WTC11 (cell line): ENCODE measurements around the gene NEB. TPM values are rescaled to one million over a fixed set of nuclear protein-coding genes. Genes with fewer than 3 reads are reported as not detected.

Experiments
- ATAC-seq: fragments of 200-7000 bp; cut with Tn5 transposase; 2 replicates; pipeline ENCODE4 v1.10.0; 2021; ENCODE audit warnings: mild to moderate bottlenecking, moderate library complexity
- CTCF ChIA-PET: fragments of 300-600 bp; sonication (Branson Sonifier 250); formaldehyde crosslinking; loops from one replicate; lab custom pipeline; 2021; ENCODE audit warnings: antibody characterized with exemption; lab: Charles Lee
- POLR2A ChIA-PET: fragments of 350-600 bp; sonication (Branson Sonifier 250); formaldehyde crosslinking; loops from one replicate; lab custom pipeline; 2021; ENCODE audit warnings: antibody characterized with exemption; lab: Charles Lee
- DNase-seq: peaks from one replicate; pipeline ENCODE4 v3.0.0; 2021; ENCODE audit warnings: low spot score
- H3K27ac Mint-ChIP-seq: 2 replicates; pipeline ENCODE4 v1.8.0; 2021; ENCODE audit warnings: mixed read lengths
- H3K27me3 Mint-ChIP-seq: 2 replicates; pipeline ENCODE4 v1.8.0; 2021; ENCODE audit warnings: low read depth, mild to moderate bottlenecking, moderate library complexity, mixed read lengths
- H3K36me3 Mint-ChIP-seq: 2 replicates; pipeline ENCODE4 v1.8.0; 2021; ENCODE audit warnings: mixed read lengths
- H3K4me1 Mint-ChIP-seq: 2 replicates; pipeline ENCODE4 v1.8.0; 2022; ENCODE audit warnings: mixed read lengths
- H3K4me3 Mint-ChIP-seq: 2 replicates; pipeline ENCODE4 v1.8.0; 2021; ENCODE audit warnings: mild to moderate bottlenecking, moderate library complexity, mixed read lengths
- H3K9me3 Mint-ChIP-seq: 2 replicates; pipeline ENCODE4 v1.8.0; 2021; ENCODE audit warnings: mixed read lengths
- ARID4B ChIP-seq: sonication (generic); formaldehyde crosslinking; IDR thresholded peaks from 2 replicates; pipeline ENCODE4 v1.8.0; 2023; ENCODE audit warnings: missing genetic modification reagents, mild to moderate bottlenecking, borderline replicate concordance
- ATF1 ChIP-seq: sonication (generic); formaldehyde crosslinking; IDR thresholded peaks from 2 replicates; pipeline ENCODE4 v1.8.1; 2023; ENCODE audit warnings: mild to moderate bottlenecking, moderate library complexity, missing genetic modification reagents
- ATF3 ChIP-seq: sonication (generic); formaldehyde crosslinking; conservative IDR thresholded peaks from 2 replicates; pipeline ENCODE4 v1.8.1; 2022; ENCODE audit warnings: mild to moderate bottlenecking, missing genetic modification reagents
- ERG ChIP-seq: fragments of 250-450 bp; sonication (Bioruptor Pico); IDR thresholded peaks from 2 replicates; pipeline ENCODE4 v1.8.0; 2021; ENCODE audit warnings: mild to moderate bottlenecking
- IRF2 ChIP-seq: sonication (generic); formaldehyde crosslinking; IDR thresholded peaks from 2 replicates; pipeline ENCODE4 v1.8.0; 2022; ENCODE audit warnings: low read depth, missing genetic modification reagents, borderline replicate concordance
- JAZF1 ChIP-seq: fragments of 250-450 bp; sonication (Bioruptor Pico); IDR thresholded peaks from 2 replicates; pipeline ENCODE4 v1.9.0; 2021; ENCODE audit warnings: moderate library complexity, mild to moderate bottlenecking, inconsistent platforms
- JUN ChIP-seq: sonication (generic); formaldehyde crosslinking; IDR thresholded peaks from 2 replicates; pipeline ENCODE4 v1.8.0; 2023; ENCODE audit warnings: mild to moderate bottlenecking, missing genetic modification reagents
- KAT7 ChIP-seq: sonication (generic); formaldehyde crosslinking; IDR thresholded peaks from 2 replicates; pipeline ENCODE4 v1.8.1; 2023; ENCODE audit warnings: missing genetic modification reagents, mild to moderate bottlenecking, borderline replicate concordance
- MXD4 ChIP-seq: fragments of 250-450 bp; sonication (Bioruptor Pico); IDR thresholded peaks from 2 replicates; pipeline ENCODE4 v1.8.0; 2021; ENCODE audit warnings: mild to moderate bottlenecking, moderate library complexity, borderline replicate concordance
- MYBL2 ChIP-seq: sonication (generic); formaldehyde crosslinking; IDR thresholded peaks from 2 replicates; pipeline ENCODE4 v1.8.1; 2023; ENCODE audit warnings: mild to moderate bottlenecking, moderate library complexity, missing genetic modification reagents
- TEAD4 ChIP-seq: sonication (generic); formaldehyde crosslinking; IDR thresholded peaks from 2 replicates; pipeline ENCODE4 v1.8.0; 2022; ENCODE audit warnings: mild to moderate bottlenecking, missing genetic modification reagents
- ZMAT4 ChIP-seq: fragments of 250-450 bp; sonication (Bioruptor Pico); IDR thresholded peaks from 2 replicates; pipeline ENCODE4 v1.9.0; 2021; ENCODE audit warnings: mild to moderate bottlenecking
- total RNA-seq: library from RNA; stranded (reverse); gene quantifications from 3 replicates; pipeline ENCODE4 v1.2.3, GENCODE V29; 2021
- TF ChIP-seq, protein P1 (sequence below): fragments of 250-450 bp; sonication (Bioruptor Pico); IDR thresholded peaks from 2 replicates; pipeline ENCODE4 v1.9.0; 2021; ENCODE audit warnings: moderate library complexity, mild to moderate bottlenecking, inconsistent platforms, borderline replicate concordance
- TF ChIP-seq, protein P2 (sequence below): sonication (generic); formaldehyde crosslinking; IDR thresholded peaks from 2 replicates; pipeline ENCODE4 v1.8.1; 2022; ENCODE audit warnings: mild to moderate bottlenecking, missing genetic modification reagents, moderate library complexity, borderline replicate concordance
- TF ChIP-seq, protein P3 (sequence below): sonication (generic); formaldehyde crosslinking; IDR thresholded peaks from 2 replicates; pipeline ENCODE4 v1.8.0; 2023; ENCODE audit warnings: mild to moderate bottlenecking, missing genetic modification reagents

The NEB gene
- total RNA-seq, 1 experiment from 2014 or later = 1.9 TPM

- no peak for TF ChIP-seq MXD4 (CRISPR knock-in tag)
- TF ChIP-seq, all 79 proteins: peak for 0
Measured at GRCh38 chr2:151664520-151664919, 69.8 kb downstream of the NEB start (continued).

GRCh38 chr2:151661625-151662024 lies 72.7 kb downstream of the NEB start:
- no peaks in the 10 kb centered on the region for H3K9me3 Mint-ChIP-seq
- ChIA-PET POLR2A (no interaction called here), CTCF (interaction anchor here (1.1 kb wide), 1 partner anchor 76 kb away, joined by 3 read pairs; no protein-coding TSS in a partner anchor)
- no peak for TF ChIP-seq ZMAT4 (CRISPR knock-in tag)
- TF ChIP-seq, protein P1, sequence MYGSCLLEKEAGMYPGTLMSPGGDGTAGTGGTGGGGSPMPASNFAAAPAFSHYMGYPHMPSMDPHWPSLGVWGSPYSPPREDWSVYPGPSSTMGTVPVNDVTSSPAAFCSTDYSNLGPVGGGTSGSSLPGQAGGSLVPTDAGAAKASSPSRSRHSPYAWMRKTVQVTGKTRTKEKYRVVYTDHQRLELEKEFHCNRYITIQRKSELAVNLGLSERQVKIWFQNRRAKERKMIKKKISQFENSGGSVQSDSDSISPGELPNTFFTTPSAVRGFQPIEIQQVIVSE (CRISPR knock-in tag) = no peak
- no peak for TF ChIP-seq TEAD4 (CRISPR knock-in tag)
- TF ChIP-seq ERG (CRISPR knock-in tag) = no peak
- no peak for TF ChIP-seq ATF1 (CRISPR knock-in tag)
- no peak for TF ChIP-seq JAZF1
- no peak for TF ChIP-seq JUN
- TF ChIP-seq, protein P2, sequence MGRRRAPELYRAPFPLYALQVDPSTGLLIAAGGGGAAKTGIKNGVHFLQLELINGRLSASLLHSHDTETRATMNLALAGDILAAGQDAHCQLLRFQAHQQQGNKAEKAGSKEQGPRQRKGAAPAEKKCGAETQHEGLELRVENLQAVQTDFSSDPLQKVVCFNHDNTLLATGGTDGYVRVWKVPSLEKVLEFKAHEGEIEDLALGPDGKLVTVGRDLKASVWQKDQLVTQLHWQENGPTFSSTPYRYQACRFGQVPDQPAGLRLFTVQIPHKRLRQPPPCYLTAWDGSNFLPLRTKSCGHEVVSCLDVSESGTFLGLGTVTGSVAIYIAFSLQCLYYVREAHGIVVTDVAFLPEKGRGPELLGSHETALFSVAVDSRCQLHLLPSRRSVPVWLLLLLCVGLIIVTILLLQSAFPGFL = no peak
- no peak overlapping the region for H3K27ac Mint-ChIP-seq
- DNase-seq (no peak), ATAC-seq (no peak)
- H3K27me3 Mint-ChIP-seq = peaks cover 2% of the 10 kb centered on the region; the same call in 1 of the 2 replicates
- no peak overlapping the region for H3K4me3 Mint-ChIP-seq
- no peaks in the 10 kb centered on the region for H3K36me3 Mint-ChIP-seq
- H3K4me1 Mint-ChIP-seq = no peaks in the 10 kb centered on the region

DNA sequence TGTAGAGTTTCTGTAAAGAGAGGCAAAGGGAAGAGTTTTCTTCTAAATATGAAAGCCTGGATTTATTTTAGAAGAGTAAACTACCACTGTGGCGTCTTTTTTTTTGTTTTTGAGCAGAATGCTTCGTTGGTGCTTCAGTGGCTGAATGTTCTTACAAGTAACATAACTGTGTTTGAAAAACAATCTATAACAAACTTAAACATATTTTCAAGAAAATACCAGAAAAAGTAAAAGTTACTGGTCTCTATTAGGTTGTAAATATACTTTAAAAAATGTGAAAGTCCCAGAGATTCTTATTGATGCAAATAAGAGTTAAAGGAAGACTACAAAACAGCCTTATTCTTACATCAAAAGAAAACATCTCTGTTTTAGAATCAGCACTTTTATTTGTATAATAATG lies 76.2 kb downstream of the NEB start:
- peaks cover 2% of the 10 kb centered on the region; the same call in 1 of the 2 replicates for H3K27me3 Mint-ChIP-seq
- H3K4me3 Mint-ChIP-seq = no peak overlapping the region
- CTCF ChIA-PET = no interaction called here

GRCh38 chr2:151657667-151658076 lies 76.6 kb downstream of the NEB start:
- Mint-ChIP-seq H3K27me3 (no peaks in the 10 kb centered on the region), H3K36me3 (no peaks in the 10 kb centered on the region), H3K4me3 (no peak overlapping the region), H3K9me3 (no peaks in the 10 kb centered on the region), H3K27ac (no peak overlapping the region), H3K4me1 (no peaks in the 10 kb centered on the region)
- TF ChIP-seq, protein P3, sequence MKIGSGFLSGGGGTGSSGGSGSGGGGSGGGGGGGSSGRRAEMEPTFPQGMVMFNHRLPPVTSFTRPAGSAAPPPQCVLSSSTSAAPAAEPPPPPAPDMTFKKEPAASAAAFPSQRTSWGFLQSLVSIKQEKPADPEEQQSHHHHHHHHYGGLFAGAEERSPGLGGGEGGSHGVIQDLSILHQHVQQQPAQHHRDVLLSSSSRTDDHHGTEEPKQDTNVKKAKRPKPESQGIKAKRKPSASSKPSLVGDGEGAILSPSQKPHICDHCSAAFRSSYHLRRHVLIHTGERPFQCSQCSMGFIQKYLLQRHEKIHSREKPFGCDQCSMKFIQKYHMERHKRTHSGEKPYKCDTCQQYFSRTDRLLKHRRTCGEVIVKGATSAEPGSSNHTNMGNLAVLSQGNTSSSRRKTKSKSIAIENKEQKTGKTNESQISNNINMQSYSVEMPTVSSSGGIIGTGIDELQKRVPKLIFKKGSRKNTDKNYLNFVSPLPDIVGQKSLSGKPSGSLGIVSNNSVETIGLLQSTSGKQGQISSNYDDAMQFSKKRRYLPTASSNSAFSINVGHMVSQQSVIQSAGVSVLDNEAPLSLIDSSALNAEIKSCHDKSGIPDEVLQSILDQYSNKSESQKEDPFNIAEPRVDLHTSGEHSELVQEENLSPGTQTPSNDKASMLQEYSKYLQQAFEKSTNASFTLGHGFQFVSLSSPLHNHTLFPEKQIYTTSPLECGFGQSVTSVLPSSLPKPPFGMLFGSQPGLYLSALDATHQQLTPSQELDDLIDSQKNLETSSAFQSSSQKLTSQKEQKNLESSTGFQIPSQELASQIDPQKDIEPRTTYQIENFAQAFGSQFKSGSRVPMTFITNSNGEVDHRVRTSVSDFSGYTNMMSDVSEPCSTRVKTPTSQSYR (CRISPR knock-in tag) = no peak
- TF ChIP-seq ARID4B = no peak
- DNase-seq (no peak), ATAC-seq (no peak)
- CTCF ChIA-PET = no interaction called here
- POLR2A ChIA-PET = no interaction called here

More for the DNA sequence above, 76.2 kb downstream of the NEB start:
- ATAC-seq (no peak), DNase-seq (no peak)
- Mint-ChIP-seq H3K4me1 (no peaks in the 10 kb centered on the region), H3K36me3 (no peaks in the 10 kb centered on the region), H3K9me3 (no peaks in the 10 kb centered on the region)
- POLR2A ChIA-PET = no interaction called here
- TF ChIP-seq IRF2 (CRISPR knock-in tag) (no peak), KAT7 (no peak), ATF3 (CRISPR knock-in tag) (no peak), MYBL2 (CRISPR knock-in tag) (no peak)
- TF ChIP-seq, all 79 proteins: peak for 0
- no peak overlapping the region for H3K27ac Mint-ChIP-seq
